NOMO-1 treated with dmso at 0.1 percent for 144 hours (cell line): ENCODE data around the gene ITK.
A peak's percentile ranks its signal among the peaks of the same experiment; 100 is the strongest.
"Not testable (repeated sequence)": the region's sequence is repeated elsewhere in the genome, so short reads cannot be mapped to it uniquely, and the experiment has no call there.

Experiments
- DNase-seq: peaks from one replicate; lab custom pipeline; 2025; ENCODE audit not compliant: unreplicated experiment; lab: John Stamatoyannopoulos, UW

The ITK gene

DNA sequence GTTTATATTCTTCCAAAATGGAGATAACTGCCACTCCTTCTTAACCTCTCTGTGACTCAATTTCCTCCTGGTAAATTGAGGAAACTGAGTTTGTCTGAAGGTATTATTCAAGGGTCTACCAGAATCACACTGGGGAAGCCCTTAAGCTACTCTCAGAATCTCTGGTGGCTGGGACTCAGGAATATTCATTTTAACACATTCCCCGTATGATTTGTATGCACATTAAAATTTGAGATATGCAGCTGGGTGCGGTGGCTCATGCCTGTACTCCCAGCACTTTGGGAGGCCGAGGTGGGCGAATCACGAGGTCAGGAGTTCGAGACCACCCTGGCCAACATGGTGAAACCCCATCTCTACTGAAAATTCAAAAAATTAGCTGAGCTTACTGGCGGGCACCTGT is 64.1 kb downstream of the ITK start:
- not testable (repeated sequence) for DNase-seq

GRCh38 chr5:157245476-157245875 is 64.8 kb downstream of the ITK start:
- no peak for DNase-seq

DNA sequence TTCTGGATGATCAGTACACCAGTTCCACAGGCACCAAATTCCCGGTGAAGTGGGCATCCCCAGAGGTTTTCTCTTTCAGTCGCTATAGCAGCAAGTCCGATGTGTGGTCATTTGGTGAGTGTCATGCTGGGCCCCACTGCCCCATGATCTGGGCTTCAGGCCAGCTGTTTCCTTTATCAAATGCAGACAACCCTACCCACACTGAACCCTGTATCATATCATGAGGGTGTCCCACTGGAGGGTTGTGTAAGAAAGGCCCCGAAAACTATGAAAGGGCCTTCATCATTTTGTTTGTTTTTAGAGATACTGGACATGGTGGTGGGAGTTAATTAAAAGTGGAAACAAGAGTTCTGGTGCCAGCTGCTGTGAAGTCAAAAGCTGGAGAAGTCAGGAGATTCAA is 65.2 kb downstream of the ITK start:
- DNase-seq: no peak

- DNase-seq: no peak
These were observed 66.6 kb downstream of the ITK start for GRCh38 chr5:157247267-157247666.

- peak; percentile 52 for DNase-seq
These were observed 68.3 kb downstream of the ITK start for GRCh38 chr5:157248821-157249470.

GRCh38 chr5:157252711-157253465 is 72.2 kb downstream of the ITK start:
- no peak for DNase-seq

- peak; percentile 4 for DNase-seq
These were observed 72.9 kb downstream of the ITK start for GRCh38 chr5:157253547-157253946.

DNA sequence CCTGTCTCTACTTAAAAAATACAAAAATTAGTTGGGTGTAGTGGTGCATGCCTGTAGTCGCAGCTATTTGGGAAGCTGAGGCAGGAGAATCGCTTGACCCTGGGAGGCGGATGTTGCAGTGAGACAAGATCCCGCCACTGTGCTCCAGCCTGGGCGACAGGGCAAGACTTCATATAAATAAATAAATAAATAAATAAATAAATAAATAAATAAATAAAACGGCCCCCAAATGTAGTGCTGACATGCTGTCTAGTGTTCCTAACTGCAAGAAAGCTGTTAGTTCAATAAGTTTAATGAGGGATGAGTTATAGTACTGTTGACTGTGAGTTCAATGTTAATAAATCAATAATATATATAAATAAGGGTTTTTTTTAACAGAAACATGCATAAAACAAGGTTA is 77.8 kb downstream of the ITK start:
- DNase-seq: no peak

GRCh38 chr5:157259699-157260098 is 79.1 kb downstream of the ITK start:
- no peak for DNase-seq

DNA sequence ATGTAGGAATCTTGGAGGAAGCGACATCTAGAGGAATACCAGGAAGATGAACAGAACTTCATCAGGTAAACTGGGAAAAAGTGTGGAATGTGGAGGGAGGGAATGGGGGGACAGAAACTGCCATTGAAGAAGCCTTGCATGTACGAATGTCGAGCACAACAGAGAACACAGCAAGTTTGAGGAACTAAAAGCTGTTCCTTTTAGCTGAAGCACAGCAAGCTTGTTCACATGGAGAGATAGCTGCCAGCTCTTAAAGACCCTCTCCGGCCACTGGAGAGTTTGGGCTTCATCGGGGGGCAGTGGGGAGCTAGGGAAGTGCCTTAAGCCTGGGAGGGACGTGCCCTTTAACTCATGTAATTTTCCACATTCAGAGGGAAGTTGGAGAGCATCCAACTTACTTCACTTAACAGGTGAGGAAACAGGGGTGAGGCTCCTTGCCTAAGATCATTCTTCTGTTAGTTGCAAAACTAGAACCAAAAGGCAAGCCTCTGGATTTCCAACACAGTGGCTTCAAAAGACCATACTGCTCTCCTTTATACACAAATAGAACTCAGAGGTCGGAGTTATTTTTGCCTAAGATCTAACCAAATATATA is 83.0 kb downstream of the ITK start:
- no peak for DNase-seq

GRCh38 chr5:157265714-157266285 is 85.2 kb downstream of the ITK start, which contains the start of gene CYFIP2:
Gene CYFIP2, plus strand, starts transcription at chr5:157266123. Its CDS starts 19,239 bp downstream, at chr5:157285362.
- DNase-seq: peak; percentile 16

- no peak for DNase-seq
These were observed 85.8 kb downstream of the ITK start for GRCh38 chr5:157266286-157267007.

DNA sequence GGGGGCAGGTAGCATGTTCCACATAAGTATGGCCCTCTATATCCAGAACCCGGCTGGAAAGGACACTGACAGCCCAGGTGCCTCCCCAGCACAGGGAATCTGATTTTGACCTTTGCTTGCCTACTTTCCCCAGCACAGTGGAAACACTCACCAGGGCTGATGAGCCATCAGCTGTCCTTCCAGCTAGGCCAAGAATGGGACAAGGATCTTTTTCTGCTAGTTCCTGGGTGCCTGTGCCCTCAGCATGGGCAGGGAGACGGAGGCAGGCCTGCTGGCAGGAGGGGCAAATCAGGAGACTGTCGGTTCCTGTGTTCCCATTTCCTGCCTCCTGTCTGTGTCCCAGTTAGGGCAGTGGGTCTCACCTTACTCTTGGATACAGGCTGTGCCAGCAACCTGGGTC is 86.4 kb downstream of the ITK start:
- DNase-seq: no peak

DNA sequence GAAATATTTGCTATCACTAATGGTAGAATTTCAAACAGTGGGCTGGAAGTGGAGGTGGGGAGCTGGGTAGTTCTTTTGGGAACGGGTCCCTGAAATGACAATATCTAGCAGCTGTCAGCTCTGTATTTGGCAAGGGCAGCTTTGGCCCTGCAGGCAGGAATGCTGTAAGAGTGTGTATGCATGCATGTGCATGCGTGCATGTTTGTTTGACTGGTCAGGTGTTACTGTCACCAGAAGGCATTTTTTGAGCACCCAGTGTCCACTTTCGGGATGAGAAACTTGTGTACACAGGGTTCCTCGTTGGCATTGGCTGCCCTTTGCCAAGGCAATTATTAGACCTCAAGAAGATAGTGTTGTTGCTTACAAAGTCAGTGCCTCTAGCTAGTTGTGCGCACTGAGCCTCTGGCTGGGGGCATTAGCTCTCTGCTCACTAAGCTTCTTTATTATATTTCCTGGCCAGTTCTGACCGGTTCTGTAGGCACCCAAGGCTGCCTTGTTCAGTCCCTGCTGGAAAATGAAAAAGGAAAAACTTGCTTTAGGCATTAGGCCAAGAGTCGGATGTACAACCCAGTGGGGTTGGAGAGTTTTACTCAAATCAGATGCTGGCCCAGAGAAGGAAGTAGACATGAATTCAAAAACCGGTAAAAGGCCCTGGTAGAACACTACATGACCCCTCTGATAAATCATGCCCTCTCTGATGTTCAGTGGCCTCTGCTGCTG is 87.3 kb downstream of the ITK start:
- no peak for DNase-seq

GRCh38 chr5:157269165-157269671 is 88.6 kb downstream of the ITK start:
- peak; percentile 35 for DNase-seq

- DNase-seq: no peak
These were observed 89.2 kb downstream of the ITK start for GRCh38 chr5:157269761-157270272.

- DNase-seq: no peak
These were observed 90.1 kb downstream of the ITK start for GRCh38 chr5:157270771-157271170.

- peak; percentile 44 for DNase-seq
These were observed 91.2 kb downstream of the ITK start for GRCh38 chr5:157271740-157272271.

DNA sequence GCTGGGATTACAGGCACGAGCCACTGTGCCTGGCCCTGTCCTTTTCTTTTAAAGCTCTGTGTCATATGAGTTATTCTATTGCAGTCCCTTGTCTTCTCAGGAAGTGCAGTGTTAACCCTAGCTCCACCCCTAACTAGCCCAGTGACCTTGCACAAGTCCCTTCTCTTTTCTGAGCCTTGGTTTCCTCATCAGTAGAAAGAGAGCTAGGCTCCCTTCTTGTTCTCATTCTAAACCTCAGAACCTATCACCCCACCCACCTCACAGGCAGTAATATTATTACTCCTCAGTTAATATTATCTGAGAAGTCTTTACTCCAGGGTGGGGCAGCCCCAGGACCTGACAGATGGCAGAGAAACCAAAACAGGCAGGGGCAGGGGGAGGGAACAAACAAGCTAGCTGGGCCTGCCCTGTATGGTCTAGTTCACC is 92.5 kb downstream of the ITK start:
- peak; percentile 48 for DNase-seq

GRCh38 chr5:157275403-157275802 is 94.8 kb downstream of the ITK start:
- DNase-seq: no peak
